ENCODE results near the gene CLNK.

DNA sequence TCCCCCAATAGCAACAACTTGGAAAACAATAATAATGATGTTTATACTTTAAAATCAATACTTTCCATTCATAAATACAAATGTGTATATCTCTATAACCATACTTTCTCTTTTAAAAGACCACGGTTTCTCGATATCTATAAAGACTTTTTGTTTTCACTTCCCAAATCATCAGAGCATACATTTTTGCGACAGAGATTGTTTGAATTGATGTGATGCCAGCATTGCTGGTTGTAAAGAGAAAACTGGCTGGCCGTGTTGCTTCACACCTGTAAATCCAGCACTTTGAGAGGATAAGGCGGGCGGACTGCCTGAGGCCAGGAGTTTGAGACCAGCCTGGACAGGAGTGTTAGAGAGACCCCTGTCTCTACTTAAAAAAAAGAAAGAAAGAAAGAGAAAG lies 149.7 kb downstream of the CLNK start:
- TF ChIP-seq ZNF274 (IDR thresholded peaks at IDR 0.05; ENCODE audit: low read depth, low read length) (no peak), SUZ12 (IDR thresholded peaks at IDR 0.05; ENCODE audit: extremely low read depth, insufficient read depth, insufficient read length) (no peak)
